ENCODE measurements around the gene VPS36. TPM values are rescaled to one million over a fixed set of nuclear protein-coding genes. Genes with fewer than 3 reads are reported as not detected.

VPS36 gene
- total and polyA plus RNA-seq, 9 of the 15 experiments (the other 6 are each of a cell fraction or from before 2014, with no cell fraction given): 8.4 to 30.6 (median 23.7) TPM

GRCh38 chr13:52450012-52450792, at the start of gene VPS36 (continued):
- TF ChIP-seq MLLT1 (IDR thresholded peaks at IDR 0.05) (no peak), NEUROD1 (IDR thresholded peaks at IDR 0.05; ENCODE audit: borderline replicate concordance, low read depth, low read length, partially characterized antibody) (peak; percentile 48), HMG20B (CRISPR knock-in tag; IDR thresholded peaks at IDR 0.05) (no peak), ZNF23 (CRISPR knock-in tag; IDR thresholded peaks at IDR 0.05) (no peak), ZNF707 (CRISPR knock-in tag; conservative IDR thresholded peaks at IDR 0.05) (no peak), CTCFL (IDR thresholded peaks at IDR 0.05; ENCODE audit: borderline replicate concordance, insufficient read depth, low read depth, low read length, poor library complexity, severe bottlenecking) (peak; percentile 94), ZNF583 (CRISPR knock-in tag; IDR thresholded peaks at IDR 0.05) (no peak), THRAP3 (IDR thresholded peaks at IDR 0.05; ENCODE audit: borderline replicate concordance) (no peak), BDP1 (IDR thresholded peaks at IDR 0.05; ENCODE audit: insufficient read depth, insufficient read length) (no peak), ZBTB40 (IDR thresholded peaks at IDR 0.05) (no peak; the same call in none of the 2 replicates), ZBTB40 (CRISPR knock-in tag; IDR thresholded peaks at IDR 0.05) (no peak), ZNF274 (IDR thresholded peaks at IDR 0.05; ENCODE audit: borderline replicate concordance, low read depth, low read length) (no peak), BACH1 (tag; IDR thresholded peaks at IDR 0.05) (no peak), USF1 (CRISPR knock-in tag; IDR thresholded peaks at IDR 0.05) (no peak)
